WTC11 (cell line): ENCODE data around the gene ZFP2. TPM values are rescaled to one million over a fixed set of nuclear protein-coding genes. Genes with fewer than 3 reads are reported as not detected.

Source experiments
- ATAC-seq: fragments of 200-7000 bp; cut with Tn5 transposase; 2 replicates; pipeline ENCODE4 v1.10.0; 2021; ENCODE audit warnings: mild to moderate bottlenecking, moderate library complexity
- CTCF ChIA-PET: fragments of 300-600 bp; sonication (Branson Sonifier 250); formaldehyde crosslinking; loops from one replicate; lab custom pipeline; 2021; ENCODE audit warnings: antibody characterized with exemption; lab: Charles Lee
- POLR2A ChIA-PET: fragments of 350-600 bp; sonication (Branson Sonifier 250); formaldehyde crosslinking; loops from one replicate; lab custom pipeline; 2021; ENCODE audit warnings: antibody characterized with exemption; lab: Charles Lee
- DNase-seq: peaks from one replicate; pipeline ENCODE4 v3.0.0; 2021; ENCODE audit warnings: low spot score
- H3K27ac Mint-ChIP-seq: 2 replicates; pipeline ENCODE4 v1.8.0; 2021; ENCODE audit warnings: mixed read lengths
- H3K27me3 Mint-ChIP-seq: 2 replicates; pipeline ENCODE4 v1.8.0; 2021; ENCODE audit warnings: low read depth, mild to moderate bottlenecking, moderate library complexity, mixed read lengths
- H3K36me3 Mint-ChIP-seq: 2 replicates; pipeline ENCODE4 v1.8.0; 2021; ENCODE audit warnings: mixed read lengths
- H3K4me1 Mint-ChIP-seq: 2 replicates; pipeline ENCODE4 v1.8.0; 2022; ENCODE audit warnings: mixed read lengths
- H3K4me3 Mint-ChIP-seq: 2 replicates; pipeline ENCODE4 v1.8.0; 2021; ENCODE audit warnings: mild to moderate bottlenecking, moderate library complexity, mixed read lengths
- H3K9me3 Mint-ChIP-seq: 2 replicates; pipeline ENCODE4 v1.8.0; 2021; ENCODE audit warnings: mixed read lengths
- ATF1 ChIP-seq: sonication (generic); formaldehyde crosslinking; IDR thresholded peaks from 2 replicates; pipeline ENCODE4 v1.8.1; 2023; ENCODE audit warnings: mild to moderate bottlenecking, moderate library complexity, missing genetic modification reagents
- CBFB ChIP-seq: sonication (generic); formaldehyde crosslinking; IDR thresholded peaks from 2 replicates; pipeline ENCODE4 v1.8.1; 2022; ENCODE audit warnings: mild to moderate bottlenecking, low read depth, missing genetic modification reagents
- CREM ChIP-seq: sonication (generic); formaldehyde crosslinking; IDR thresholded peaks from 2 replicates; pipeline ENCODE4 v1.8.1; 2022; ENCODE audit warnings: mild to moderate bottlenecking, missing genetic modification reagents, moderate library complexity
- EMX1 ChIP-seq: fragments of 250-450 bp; sonication (Bioruptor Pico); IDR thresholded peaks from 2 replicates; pipeline ENCODE4 v1.8.0; 2021; ENCODE audit warnings: mild to moderate bottlenecking
- FOXJ3 ChIP-seq: sonication (generic); formaldehyde crosslinking; IDR thresholded peaks from 2 replicates; pipeline ENCODE4 v1.9.0; 2021; ENCODE audit warnings: missing genetic modification reagents, mild to moderate bottlenecking, borderline replicate concordance
- GRHL2 ChIP-seq: fragments of 250-450 bp; sonication (Bioruptor Pico); IDR thresholded peaks from 2 replicates; pipeline ENCODE4 v1.8.0; 2022; ENCODE audit warnings: mild to moderate bottlenecking, moderate library complexity; ENCODE audit not compliant: insufficient replicate concordance, severe bottlenecking
- JUN ChIP-seq: sonication (generic); formaldehyde crosslinking; IDR thresholded peaks from 2 replicates; pipeline ENCODE4 v1.8.0; 2023; ENCODE audit warnings: mild to moderate bottlenecking, missing genetic modification reagents
- NFATC4 ChIP-seq: fragments of 250-450 bp; sonication (Bioruptor Pico); IDR thresholded peaks from 2 replicates; pipeline ENCODE4 v1.9.0; 2021; ENCODE audit warnings: mild to moderate bottlenecking
- OVOL2 ChIP-seq: fragments of 250-450 bp; sonication (Bioruptor Pico); IDR thresholded peaks from 2 replicates; pipeline ENCODE4 v1.9.0; 2021; ENCODE audit warnings: mild to moderate bottlenecking, borderline replicate concordance
- RELA ChIP-seq: sonication (generic); formaldehyde crosslinking; IDR thresholded peaks from 2 replicates; pipeline ENCODE4 v1.8.1; 2022; ENCODE audit warnings: missing genetic modification reagents, mild to moderate bottlenecking, borderline replicate concordance
- SP1 ChIP-seq: sonication (generic); formaldehyde crosslinking; conservative IDR thresholded peaks from 2 replicates; pipeline ENCODE4 v1.8.1; 2022; ENCODE audit warnings: missing genetic modification reagents
- TEAD4 ChIP-seq: sonication (generic); formaldehyde crosslinking; IDR thresholded peaks from 2 replicates; pipeline ENCODE4 v1.8.0; 2022; ENCODE audit warnings: mild to moderate bottlenecking, missing genetic modification reagents
- ZNF138 ChIP-seq: sonication (generic); formaldehyde crosslinking; conservative IDR thresholded peaks from 2 replicates; pipeline ENCODE4 v1.8.1; 2022; ENCODE audit warnings: mild to moderate bottlenecking, moderate library complexity, missing genetic modification reagents
- ZNF232 ChIP-seq: sonication (generic); formaldehyde crosslinking; IDR thresholded peaks from 2 replicates; pipeline ENCODE4 v1.8.0; 2022; ENCODE audit warnings: mild to moderate bottlenecking, missing genetic modification reagents
- ZNF263 ChIP-seq: sonication (generic); formaldehyde crosslinking; IDR thresholded peaks from 2 replicates; pipeline ENCODE4 v1.8.1; 2022; ENCODE audit warnings: low read depth, mild to moderate bottlenecking, moderate library complexity, missing genetic modification reagents
- ZNF396 ChIP-seq: fragments of 250-450 bp; sonication (Bioruptor Pico); IDR thresholded peaks from 2 replicates; pipeline ENCODE4 v1.8.0; 2021; ENCODE audit warnings: mild to moderate bottlenecking, moderate library complexity, borderline replicate concordance
- ZNF416 ChIP-seq: fragments of 250-450 bp; sonication (Bioruptor Pico); IDR thresholded peaks from 2 replicates; pipeline ENCODE4 v1.9.0; 2021; ENCODE audit warnings: mild to moderate bottlenecking, inconsistent platforms
- ZNF423 ChIP-seq: fragments of 250-450 bp; sonication (Bioruptor Pico); IDR thresholded peaks from 2 replicates; pipeline ENCODE4 v2.1.2; 2022; ENCODE audit warnings: mild to moderate bottlenecking, moderate library complexity
- total RNA-seq: library from RNA; stranded (reverse); gene quantifications from 3 replicates; pipeline ENCODE4 v1.2.3, GENCODE V29; 2021
- TF ChIP-seq, protein P1 (sequence below): sonication (generic); formaldehyde crosslinking; IDR thresholded peaks from 2 replicates; pipeline ENCODE4 v1.8.0; 2022; ENCODE audit warnings: mild to moderate bottlenecking, missing genetic modification reagents
- TF ChIP-seq, protein P2 (sequence below): sonication (generic); formaldehyde crosslinking; IDR thresholded peaks from 2 replicates; pipeline ENCODE4 v1.8.1; 2022; ENCODE audit warnings: low read depth, missing genetic modification reagents, borderline replicate concordance
- TF ChIP-seq, protein P3 (sequence below): sonication (generic); formaldehyde crosslinking; IDR thresholded peaks from 2 replicates; pipeline ENCODE4 v1.8.0; 2022; ENCODE audit warnings: mild to moderate bottlenecking, missing genetic modification reagents
- TF ChIP-seq, protein P4 (sequence below): sonication (generic); formaldehyde crosslinking; IDR thresholded peaks from 2 replicates; pipeline ENCODE4 v1.8.1; 2023; ENCODE audit warnings: mild to moderate bottlenecking, missing genetic modification reagents, moderate library complexity
- TF ChIP-seq, protein P5 (sequence below): sonication (generic); formaldehyde crosslinking; IDR thresholded peaks from 2 replicates; pipeline ENCODE4 v1.8.1; 2022; ENCODE audit warnings: mild to moderate bottlenecking, moderate library complexity, missing genetic modification reagents
- TF ChIP-seq, protein P6 (sequence below): sonication (generic); formaldehyde crosslinking; IDR thresholded peaks from 2 replicates; pipeline ENCODE4 v1.8.0; 2022; ENCODE audit warnings: mild to moderate bottlenecking, missing genetic modification reagents
- TF ChIP-seq, protein P7 (sequence below): fragments of 250-450 bp; sonication (Bioruptor Pico); IDR thresholded peaks from 2 replicates; pipeline ENCODE4 v1.9.0; 2021; ENCODE audit warnings: mild to moderate bottlenecking, borderline replicate concordance

ZFP2 gene
- total RNA-seq, 1 experiment from 2014 or later, result 1.0 TPM

DNA sequence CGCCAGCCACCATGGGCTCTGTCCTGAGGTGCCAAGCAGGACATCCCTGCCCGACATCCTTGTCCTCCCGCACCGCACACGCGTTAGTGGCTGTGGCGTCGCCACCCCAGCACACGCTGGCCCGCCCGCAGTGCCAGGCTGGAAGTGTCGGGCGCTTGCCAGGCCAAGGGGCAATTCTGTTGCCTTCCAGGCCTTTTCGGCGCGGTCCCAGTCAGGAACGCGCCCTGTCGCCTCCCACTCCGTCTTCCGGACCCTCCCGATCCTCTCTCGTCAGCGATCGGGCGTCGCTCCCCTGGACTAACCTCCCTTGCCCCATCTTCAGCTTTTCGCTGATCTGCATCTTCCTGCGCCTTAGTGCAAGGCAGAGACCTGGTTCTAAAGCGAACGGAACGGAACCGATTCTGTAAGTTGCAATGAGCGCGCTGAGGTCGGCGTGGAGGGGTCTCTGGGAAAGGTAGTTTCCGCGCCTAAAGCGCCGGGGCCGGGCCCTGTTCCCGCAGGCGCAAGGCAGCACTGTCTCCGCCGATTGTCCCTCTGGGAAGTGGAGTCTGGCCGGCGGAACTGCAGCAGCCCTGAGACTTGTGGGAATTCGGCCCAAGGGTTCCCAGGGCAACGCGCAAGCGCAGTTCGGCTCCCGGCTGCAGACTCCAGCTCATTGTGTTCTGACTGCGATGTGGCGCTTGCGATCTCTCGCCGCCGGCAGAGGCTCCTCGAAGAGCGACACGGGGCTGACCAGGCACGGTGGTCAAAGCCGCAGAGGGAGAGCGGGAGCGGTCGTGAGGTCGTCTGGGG is 45.1 kb downstream of the ZFP2 start, which contains the start of gene ZNF454 (continued):
- no peak for TF ChIP-seq EMX1 (CRISPR knock-in tag)
- no peak for TF ChIP-seq GRHL2 (CRISPR knock-in tag)
- no peak for TF ChIP-seq OVOL2 (CRISPR knock-in tag)
- TF ChIP-seq ZNF423, result no peak
- TF ChIP-seq, protein P1, sequence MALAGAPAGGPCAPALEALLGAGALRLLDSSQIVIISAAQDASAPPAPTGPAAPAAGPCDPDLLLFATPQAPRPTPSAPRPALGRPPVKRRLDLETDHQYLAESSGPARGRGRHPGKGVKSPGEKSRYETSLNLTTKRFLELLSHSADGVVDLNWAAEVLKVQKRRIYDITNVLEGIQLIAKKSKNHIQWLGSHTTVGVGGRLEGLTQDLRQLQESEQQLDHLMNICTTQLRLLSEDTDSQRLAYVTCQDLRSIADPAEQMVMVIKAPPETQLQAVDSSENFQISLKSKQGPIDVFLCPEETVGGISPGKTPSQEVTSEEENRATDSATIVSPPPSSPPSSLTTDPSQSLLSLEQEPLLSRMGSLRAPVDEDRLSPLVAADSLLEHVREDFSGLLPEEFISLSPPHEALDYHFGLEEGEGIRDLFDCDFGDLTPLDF (CRISPR knock-in tag), result peak; percentile 83
- peak; percentile 77 for TF ChIP-seq SP1
- TF ChIP-seq, protein P2, sequence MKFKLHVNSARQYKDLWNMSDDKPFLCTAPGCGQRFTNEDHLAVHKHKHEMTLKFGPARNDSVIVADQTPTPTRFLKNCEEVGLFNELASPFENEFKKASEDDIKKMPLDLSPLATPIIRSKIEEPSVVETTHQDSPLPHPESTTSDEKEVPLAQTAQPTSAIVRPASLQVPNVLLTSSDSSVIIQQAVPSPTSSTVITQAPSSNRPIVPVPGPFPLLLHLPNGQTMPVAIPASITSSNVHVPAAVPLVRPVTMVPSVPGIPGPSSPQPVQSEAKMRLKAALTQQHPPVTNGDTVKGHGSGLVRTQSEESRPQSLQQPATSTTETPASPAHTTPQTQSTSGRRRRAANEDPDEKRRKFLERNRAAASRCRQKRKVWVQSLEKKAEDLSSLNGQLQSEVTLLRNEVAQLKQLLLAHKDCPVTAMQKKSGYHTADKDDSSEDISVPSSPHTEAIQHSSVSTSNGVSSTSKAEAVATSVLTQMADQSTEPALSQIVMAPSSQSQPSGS (CRISPR knock-in tag), result no peak
- TF ChIP-seq, protein P3, sequence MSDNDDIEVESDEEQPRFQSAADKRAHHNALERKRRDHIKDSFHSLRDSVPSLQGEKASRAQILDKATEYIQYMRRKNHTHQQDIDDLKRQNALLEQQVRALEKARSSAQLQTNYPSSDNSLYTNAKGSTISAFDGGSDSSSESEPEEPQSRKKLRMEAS, result peak; percentile 87
- TF ChIP-seq CBFB (CRISPR knock-in tag), result 0 out of 2 replicates have a peak, but pooled peaks have one; percentile 10
- TF ChIP-seq, protein P4, sequence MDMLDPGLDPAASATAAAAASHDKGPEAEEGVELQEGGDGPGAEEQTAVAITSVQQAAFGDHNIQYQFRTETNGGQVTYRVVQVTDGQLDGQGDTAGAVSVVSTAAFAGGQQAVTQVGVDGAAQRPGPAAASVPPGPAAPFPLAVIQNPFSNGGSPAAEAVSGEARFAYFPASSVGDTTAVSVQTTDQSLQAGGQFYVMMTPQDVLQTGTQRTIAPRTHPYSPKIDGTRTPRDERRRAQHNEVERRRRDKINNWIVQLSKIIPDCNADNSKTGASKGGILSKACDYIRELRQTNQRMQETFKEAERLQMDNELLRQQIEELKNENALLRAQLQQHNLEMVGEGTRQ, result no peak; the same call in 1 of the 2 replicates
- TF ChIP-seq CREM (CRISPR knock-in tag), result no peak
- TF ChIP-seq NFATC4 (CRISPR knock-in tag), result no peak
- TF ChIP-seq, protein P5, sequence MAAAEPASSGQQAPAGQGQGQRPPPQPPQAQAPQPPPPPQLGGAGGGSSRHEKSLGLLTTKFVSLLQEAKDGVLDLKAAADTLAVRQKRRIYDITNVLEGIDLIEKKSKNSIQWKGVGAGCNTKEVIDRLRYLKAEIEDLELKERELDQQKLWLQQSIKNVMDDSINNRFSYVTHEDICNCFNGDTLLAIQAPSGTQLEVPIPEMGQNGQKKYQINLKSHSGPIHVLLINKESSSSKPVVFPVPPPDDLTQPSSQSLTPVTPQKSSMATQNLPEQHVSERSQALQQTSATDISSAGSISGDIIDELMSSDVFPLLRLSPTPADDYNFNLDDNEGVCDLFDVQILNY (CRISPR knock-in tag), result peak; percentile 18; the same call in 1 of the 2 replicates
- TF ChIP-seq ZNF416 (CRISPR knock-in tag), result no peak
- no peak for TF ChIP-seq ZNF263 (CRISPR knock-in tag)

DNA sequence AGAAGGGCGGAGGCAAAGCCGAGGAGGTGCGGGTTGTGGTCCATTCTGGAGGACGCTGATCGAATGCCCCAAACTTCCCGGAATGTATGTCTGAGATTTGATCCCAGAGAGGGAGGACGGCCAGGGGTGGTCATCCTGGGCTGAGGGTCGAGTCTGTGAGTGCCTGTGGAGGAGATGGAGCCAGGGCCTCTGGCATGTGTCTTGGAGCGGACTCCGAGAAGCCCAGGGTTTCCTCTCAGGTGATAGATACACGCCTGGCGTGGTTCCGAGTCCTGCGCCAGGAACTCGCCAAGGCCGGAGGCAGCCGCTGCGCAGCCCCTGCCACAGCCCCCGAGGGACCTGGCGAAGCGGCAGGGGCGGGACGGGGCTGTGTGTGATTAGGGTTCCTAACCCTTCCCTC is 45.6 kb downstream of the ZFP2 start:
- Mint-ChIP-seq H3K9me3 (peaks cover 66% of the 10 kb centered on the region), H3K36me3 (peaks cover 80% of the 10 kb centered on the region), H3K27ac (no peak overlapping the region), H3K4me1 (peaks cover 10% of the 10 kb centered on the region), H3K4me3 (peak overlapping the region; percentile 96), H3K27me3 (peaks cover 38% of the 10 kb centered on the region)
- ATAC-seq (no peak), DNase-seq (no peak)
- ChIA-PET POLR2A (interaction anchor here (0.7 to 1.0 kb wide), 2 partner anchors 82 to 109 kb away, joined by 3 to 4 read pairs; partner anchors contain the start of gene ZNF354B), CTCF (interaction anchor here (1.0 to 1.4 kb wide), 2 partner anchors 119 to 202 kb away, joined by 3 to 7 read pairs; partner anchors contain the start of gene ZNF354C)
- TF ChIP-seq ZNF396 (CRISPR knock-in tag) (no peak), ZNF263 (CRISPR knock-in tag) (peak; percentile 58; the same call in 1 of the 2 replicates), ZNF138 (0 out of 2 replicates have a peak, but pooled peaks have one; percentile 11), JUN (CRISPR knock-in tag) (0 out of 2 replicates have a peak, but pooled peaks have one; percentile 1), RELA (CRISPR knock-in tag) (no peak), TEAD4 (CRISPR knock-in tag) (peak; percentile 30; the same call in 1 of the 2 replicates), CREM (CRISPR knock-in tag) (no peak), FOXJ3 (CRISPR knock-in tag) (no peak), ZNF423 (no peak), ATF1 (CRISPR knock-in tag) (0 out of 2 replicates have a peak, but pooled peaks have one; percentile 48), ZNF232 (no peak)
- TF ChIP-seq, protein P6, sequence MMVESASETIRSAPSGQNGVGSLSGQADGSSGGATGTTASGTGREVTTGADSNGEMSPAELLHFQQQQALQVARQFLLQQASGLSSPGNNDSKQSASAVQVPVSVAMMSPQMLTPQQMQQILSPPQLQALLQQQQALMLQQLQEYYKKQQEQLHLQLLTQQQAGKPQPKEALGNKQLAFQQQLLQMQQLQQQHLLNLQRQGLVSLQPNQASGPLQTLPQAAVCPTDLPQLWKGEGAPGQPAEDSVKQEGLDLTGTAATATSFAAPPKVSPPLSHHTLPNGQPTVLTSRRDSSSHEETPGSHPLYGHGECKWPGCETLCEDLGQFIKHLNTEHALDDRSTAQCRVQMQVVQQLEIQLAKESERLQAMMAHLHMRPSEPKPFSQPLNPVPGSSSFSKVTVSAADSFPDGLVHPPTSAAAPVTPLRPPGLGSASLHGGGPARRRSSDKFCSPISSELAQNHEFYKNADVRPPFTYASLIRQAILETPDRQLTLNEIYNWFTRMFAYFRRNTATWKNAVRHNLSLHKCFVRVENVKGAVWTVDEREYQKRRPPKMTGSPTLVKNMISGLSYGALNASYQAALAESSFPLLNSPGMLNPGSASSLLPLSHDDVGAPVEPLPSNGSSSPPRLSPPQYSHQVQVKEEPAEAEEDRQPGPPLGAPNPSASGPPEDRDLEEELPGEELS, result no peak
- TF ChIP-seq, protein P7, sequence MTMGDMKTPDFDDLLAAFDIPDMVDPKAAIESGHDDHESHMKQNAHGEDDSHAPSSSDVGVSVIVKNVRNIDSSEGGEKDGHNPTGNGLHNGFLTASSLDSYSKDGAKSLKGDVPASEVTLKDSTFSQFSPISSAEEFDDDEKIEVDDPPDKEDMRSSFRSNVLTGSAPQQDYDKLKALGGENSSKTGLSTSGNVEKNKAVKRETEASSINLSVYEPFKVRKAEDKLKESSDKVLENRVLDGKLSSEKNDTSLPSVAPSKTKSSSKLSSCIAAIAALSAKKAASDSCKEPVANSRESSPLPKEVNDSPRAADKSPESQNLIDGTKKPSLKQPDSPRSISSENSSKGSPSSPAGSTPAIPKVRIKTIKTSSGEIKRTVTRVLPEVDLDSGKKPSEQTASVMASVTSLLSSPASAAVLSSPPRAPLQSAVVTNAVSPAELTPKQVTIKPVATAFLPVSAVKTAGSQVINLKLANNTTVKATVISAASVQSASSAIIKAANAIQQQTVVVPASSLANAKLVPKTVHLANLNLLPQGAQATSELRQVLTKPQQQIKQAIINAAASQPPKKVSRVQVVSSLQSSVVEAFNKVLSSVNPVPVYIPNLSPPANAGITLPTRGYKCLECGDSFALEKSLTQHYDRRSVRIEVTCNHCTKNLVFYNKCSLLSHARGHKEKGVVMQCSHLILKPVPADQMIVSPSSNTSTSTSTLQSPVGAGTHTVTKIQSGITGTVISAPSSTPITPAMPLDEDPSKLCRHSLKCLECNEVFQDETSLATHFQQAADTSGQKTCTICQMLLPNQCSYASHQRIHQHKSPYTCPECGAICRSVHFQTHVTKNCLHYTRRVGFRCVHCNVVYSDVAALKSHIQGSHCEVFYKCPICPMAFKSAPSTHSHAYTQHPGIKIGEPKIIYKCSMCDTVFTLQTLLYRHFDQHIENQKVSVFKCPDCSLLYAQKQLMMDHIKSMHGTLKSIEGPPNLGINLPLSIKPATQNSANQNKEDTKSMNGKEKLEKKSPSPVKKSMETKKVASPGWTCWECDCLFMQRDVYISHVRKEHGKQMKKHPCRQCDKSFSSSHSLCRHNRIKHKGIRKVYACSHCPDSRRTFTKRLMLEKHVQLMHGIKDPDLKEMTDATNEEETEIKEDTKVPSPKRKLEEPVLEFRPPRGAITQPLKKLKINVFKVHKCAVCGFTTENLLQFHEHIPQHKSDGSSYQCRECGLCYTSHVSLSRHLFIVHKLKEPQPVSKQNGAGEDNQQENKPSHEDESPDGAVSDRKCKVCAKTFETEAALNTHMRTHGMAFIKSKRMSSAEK, result no peak
